Type B pancreatic cell (in vitro differentiated cells): ENCODE measurements around the gene RTL10. TPM values are rescaled to one million over a fixed set of nuclear protein-coding genes. Genes with fewer than 3 reads are reported as not detected.

Experiments used
- DNase-seq: peaks from one replicate; pipeline ENCODE4 v3.0.0; 2021; ENCODE audit warnings: mixed read lengths; ENCODE audit not compliant: unreplicated experiment; ENCODE audit errors: extremely low spot score
- H3K27ac Mint-ChIP-seq: 2 replicates; pipeline ENCODE4 v1.8.0; 2021; ENCODE audit warnings: mild to moderate bottlenecking, mixed read lengths
- H3K27me3 Mint-ChIP-seq: 2 replicates; pipeline ENCODE4 v1.8.0; 2021; ENCODE audit warnings: mixed read lengths
- H3K36me3 Mint-ChIP-seq: 2 replicates; pipeline ENCODE4 v1.8.0; 2021; ENCODE audit warnings: mixed read lengths
- H3K4me1 Mint-ChIP-seq: one replicate; pipeline ENCODE4 v1.8.0; 2021; ENCODE audit warnings: mixed read lengths; ENCODE audit not compliant: unreplicated experiment
- H3K4me3 Mint-ChIP-seq: 2 replicates; pipeline ENCODE4 v1.8.0; 2021; ENCODE audit warnings: mild to moderate bottlenecking, mixed read lengths
- H3K9me3 Mint-ChIP-seq: 2 replicates; pipeline ENCODE4 v1.8.0; 2021; ENCODE audit warnings: mixed read lengths
- total RNA-seq: library from RNA; stranded (reverse); gene quantifications from 2 replicates; pipeline ENCODE4 v1.2.1, GENCODE V29; 2021; ENCODE audit warnings: low replicate concordance
- TF ChIP-seq, protein P1 (sequence below): fragments of 200-600 bp; sonication (generic); conservative IDR thresholded peaks from 2 replicates; pipeline ENCODE4 v1.5.0; 2021; ENCODE audit warnings: antibody characterized with exemption, mild to moderate bottlenecking

The RTL10 gene
- total RNA-seq, 1 donor from 2014 or later = 28.8 TPM

DNA sequence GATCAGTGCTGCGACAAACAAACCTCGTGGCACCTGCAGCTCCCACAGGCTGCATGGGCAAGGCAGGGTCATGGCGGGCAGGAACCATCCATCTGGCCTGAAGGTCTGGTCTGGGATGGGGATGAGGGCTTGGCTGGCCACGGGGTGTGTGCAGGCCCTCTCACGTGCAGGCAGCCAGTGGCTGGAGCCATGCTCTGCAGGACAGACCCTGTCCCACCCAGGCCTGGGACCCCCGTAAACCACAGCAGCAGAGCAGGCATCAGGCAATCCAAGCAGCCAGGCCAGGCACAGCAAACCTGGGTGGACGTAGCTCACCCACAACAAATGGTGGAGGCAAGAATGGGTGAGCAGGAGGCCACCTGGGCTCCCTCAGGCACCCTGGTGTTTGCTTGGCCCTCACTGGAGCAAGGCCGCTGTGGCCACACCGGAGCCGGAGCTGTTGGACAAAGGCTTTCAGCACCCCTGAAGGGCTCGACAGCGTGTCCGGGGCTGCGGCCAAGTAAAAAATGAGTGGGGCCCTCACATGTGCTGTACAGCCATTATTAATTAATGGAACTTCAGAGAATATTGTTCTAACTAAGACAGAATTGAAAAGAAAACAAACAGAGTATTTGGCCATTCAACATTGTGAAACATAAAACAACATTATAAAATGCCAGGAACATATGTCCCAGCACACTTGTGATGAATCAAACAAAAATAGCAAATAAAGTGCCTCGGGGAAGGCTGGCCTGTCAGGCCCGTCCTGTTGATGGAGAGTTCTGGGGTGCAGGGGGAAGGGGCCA, 24.0 kb upstream of the RTL10 start:
- H3K27me3 Mint-ChIP-seq = peaks cover 4% of the 10 kb centered on the region
- TF ChIP-seq, protein P1, sequence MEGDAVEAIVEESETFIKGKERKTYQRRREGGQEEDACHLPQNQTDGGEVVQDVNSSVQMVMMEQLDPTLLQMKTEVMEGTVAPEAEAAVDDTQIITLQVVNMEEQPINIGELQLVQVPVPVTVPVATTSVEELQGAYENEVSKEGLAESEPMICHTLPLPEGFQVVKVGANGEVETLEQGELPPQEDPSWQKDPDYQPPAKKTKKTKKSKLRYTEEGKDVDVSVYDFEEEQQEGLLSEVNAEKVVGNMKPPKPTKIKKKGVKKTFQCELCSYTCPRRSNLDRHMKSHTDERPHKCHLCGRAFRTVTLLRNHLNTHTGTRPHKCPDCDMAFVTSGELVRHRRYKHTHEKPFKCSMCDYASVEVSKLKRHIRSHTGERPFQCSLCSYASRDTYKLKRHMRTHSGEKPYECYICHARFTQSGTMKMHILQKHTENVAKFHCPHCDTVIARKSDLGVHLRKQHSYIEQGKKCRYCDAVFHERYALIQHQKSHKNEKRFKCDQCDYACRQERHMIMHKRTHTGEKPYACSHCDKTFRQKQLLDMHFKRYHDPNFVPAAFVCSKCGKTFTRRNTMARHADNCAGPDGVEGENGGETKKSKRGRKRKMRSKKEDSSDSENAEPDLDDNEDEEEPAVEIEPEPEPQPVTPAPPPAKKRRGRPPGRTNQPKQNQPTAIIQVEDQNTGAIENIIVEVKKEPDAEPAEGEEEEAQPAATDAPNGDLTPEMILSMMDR = no peak
- peak overlapping the region; percentile 7 for H3K4me3 Mint-ChIP-seq

DNA sequence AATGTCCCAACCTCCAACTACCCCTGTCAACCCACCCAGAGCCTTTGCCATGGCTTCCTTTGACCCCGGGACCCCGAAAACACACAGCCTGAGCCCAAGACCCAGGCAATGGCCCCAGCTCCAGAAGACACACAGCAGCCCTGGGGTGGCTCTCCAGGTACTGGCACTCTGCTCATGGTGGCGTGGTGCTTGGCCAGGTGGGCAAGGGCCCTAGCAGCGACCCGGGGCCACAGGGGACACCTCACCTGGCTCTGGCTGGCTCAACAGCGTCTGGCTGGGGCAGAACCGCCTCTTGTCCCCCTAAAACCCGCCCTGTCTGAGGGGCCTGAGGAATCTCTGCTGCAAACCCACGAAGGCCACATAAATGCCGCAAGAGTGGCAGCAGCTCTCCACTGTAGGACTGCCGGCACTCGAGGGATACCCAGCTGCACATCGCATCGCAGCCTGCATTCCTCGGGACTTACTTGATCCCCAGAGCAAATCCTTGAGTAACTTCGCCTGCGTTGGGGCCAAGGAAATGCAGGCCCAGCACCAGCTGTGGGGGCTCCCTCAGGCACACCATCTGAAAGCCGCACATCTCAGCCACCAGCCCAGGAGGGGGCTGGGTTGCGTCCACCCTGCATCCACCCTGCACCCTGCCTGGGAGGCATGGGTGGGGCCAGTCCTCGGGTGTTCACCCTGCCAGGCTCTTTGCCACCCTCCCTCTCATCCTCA, 23.1 kb upstream of the RTL10 start:
- peaks cover 3% of the 10 kb centered on the region for H3K36me3 Mint-ChIP-seq

More for the DNA sequence above, 24.0 kb upstream of the RTL10 start:
- peak; percentile 68 for DNase-seq
- H3K27ac Mint-ChIP-seq = peak overlapping the region; percentile 51
- H3K4me1 Mint-ChIP-seq = peaks cover 21% of the 10 kb centered on the region
- peaks cover 3% of the 10 kb centered on the region for H3K36me3 Mint-ChIP-seq
- H3K9me3 Mint-ChIP-seq = no peaks in the 10 kb centered on the region

DNA sequence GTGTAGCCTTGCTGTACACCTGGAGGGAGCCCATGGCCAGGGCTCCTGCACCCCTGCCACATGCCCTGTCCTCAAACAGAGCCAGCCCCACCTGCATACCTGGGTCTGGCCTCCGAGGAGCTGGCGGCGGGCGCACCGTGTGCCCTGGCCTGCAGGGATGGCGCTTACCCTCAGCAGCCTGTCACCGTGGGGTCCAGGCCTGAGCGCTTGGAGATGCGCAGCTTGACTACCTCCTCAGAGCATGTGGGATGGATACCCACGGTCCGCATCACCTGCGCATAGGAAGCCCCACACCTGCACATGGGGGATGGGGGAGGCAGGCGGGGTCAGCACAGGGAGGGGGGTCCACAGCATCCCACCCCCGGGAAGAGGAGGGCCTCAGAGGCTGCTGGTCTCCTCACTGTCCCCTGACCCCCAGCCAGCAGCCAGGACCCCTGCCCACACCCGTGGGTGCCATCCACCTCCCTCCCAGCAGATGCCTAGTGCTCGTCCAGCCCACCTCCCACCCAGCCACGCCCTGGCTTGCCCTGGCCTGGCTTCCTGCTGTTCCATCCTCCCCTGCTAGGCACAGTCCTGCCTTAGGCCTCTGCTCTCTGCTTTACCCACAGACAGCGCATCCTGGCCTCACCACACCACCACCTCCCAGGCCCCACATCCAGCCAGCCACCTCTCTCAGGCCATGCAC, 22.4 kb upstream of the RTL10 start:
- no peak overlapping the region for H3K4me3 Mint-ChIP-seq
- peaks cover 3% of the 10 kb centered on the region for H3K36me3 Mint-ChIP-seq
- H3K9me3 Mint-ChIP-seq = no peaks in the 10 kb centered on the region
- peak; percentile 68 for DNase-seq
- TF ChIP-seq, protein P1 = no peak
- peaks cover 21% of the 10 kb centered on the region for H3K4me1 Mint-ChIP-seq
- no peak overlapping the region for H3K27ac Mint-ChIP-seq
- peaks cover 4% of the 10 kb centered on the region for H3K27me3 Mint-ChIP-seq

More for the DNA sequence above, 23.1 kb upstream of the RTL10 start:
- TF ChIP-seq, protein P1 = no peak
- Mint-ChIP-seq H3K4me3 (no peak overlapping the region), H3K27me3 (peaks cover 4% of the 10 kb centered on the region), H3K27ac (no peak overlapping the region), H3K9me3 (no peaks in the 10 kb centered on the region), H3K4me1 (peaks cover 21% of the 10 kb centered on the region)
- peak; percentile 64 for DNase-seq

DNA sequence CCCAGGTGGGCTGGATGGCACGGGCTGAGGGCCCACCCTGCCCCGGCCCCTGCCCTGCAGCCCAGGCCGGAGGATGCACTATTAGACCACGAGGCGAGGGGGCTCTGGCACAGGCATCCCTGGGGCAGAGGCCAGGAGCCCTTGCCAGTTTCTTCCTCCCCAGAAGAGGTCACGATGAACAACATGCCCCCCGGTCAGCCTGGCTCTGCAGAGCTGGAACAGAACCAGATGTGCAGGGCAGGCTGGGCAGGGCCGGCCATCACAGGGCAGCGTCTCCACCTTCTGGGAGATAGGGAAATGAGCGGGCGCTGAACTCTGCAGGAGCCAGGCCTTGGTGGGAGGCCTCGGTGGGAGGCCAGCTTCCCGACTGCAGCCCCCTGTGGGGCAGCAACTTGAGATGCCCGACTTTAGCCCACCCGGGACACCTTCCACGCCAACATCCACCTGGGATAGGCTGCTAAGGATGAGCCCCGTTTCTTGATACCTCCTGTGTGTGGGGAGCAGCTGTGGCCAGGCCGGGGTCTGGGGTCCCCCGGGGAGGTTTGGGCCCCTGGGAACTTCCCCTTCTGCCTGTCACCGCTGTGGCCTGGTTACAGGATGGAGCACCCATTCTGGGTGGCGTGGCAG, 21.8 kb upstream of the RTL10 start:
- Mint-ChIP-seq H3K27me3 (peaks cover 4% of the 10 kb centered on the region), H3K27ac (no peak overlapping the region), H3K4me1 (peaks cover 16% of the 10 kb centered on the region), H3K9me3 (no peaks in the 10 kb centered on the region), H3K4me3 (no peak overlapping the region), H3K36me3 (peaks cover 3% of the 10 kb centered on the region)
- DNase-seq = no peak
- TF ChIP-seq, protein P1 = no peak
